Urinary bladder (tissue), 4 donors: ENCODE data around the gene C4orf50. TPM values are rescaled to one million over a fixed set of nuclear protein-coding genes. Genes with fewer than 3 reads are reported as not detected.

Source experiments
- DNase-seq: peaks from one replicate; pipeline ENCODE4 v3.0.0-alpha.2; 2015; ENCODE audit errors: extremely low spot score
- H3K27ac ChIP-seq: one replicate; pipeline ENCODE4 v1.5.1; 2013; ENCODE audit warnings: low read depth, mild to moderate bottlenecking, moderate library complexity
- H3K36me3 ChIP-seq: one replicate; pipeline ENCODE4 v1.6.1; 2013; ENCODE audit warnings: mild to moderate bottlenecking, moderate library complexity; ENCODE audit not compliant: insufficient read depth
- H3K4me1 ChIP-seq: one replicate; pipeline ENCODE4 v1.6.1; 2013; ENCODE audit warnings: mild to moderate bottlenecking, moderate library complexity; ENCODE audit not compliant: insufficient read depth
- H3K4me3 ChIP-seq: one replicate; pipeline ENCODE4 v1.5.1; 2013; ENCODE audit warnings: low read depth, low read length
- WGBS: extraction: QIAGEN DNeasy Blood & Tissue Kit; methylation state at CpG from one replicate; pipeline ENCODE4 v1.1.7; 2013; 5-methylcytosine and 5-hydroxymethylcytosine counted together
- polyA plus RNA-seq: library from polyadenylated mRNA; stranded (reverse); fragments of 200-250 nt; gene quantifications from one replicate; pipeline ENCODE4 v1.2.3, GENCODE V29; 2013
- total RNA-seq: library from RNA; depleted of rRNA; stranded (reverse); fragments of >200 nt; gene quantifications from one replicate; pipeline ENCODE4 v1.2.3, GENCODE V29; 2014
- donor health status: healthy with polysubstance abuse.
- donor health status: healthy.

Gene C4orf50
- total and polyA plus RNA-seq, 2 donors: 0.04 to 0.32 TPM

DNA sequence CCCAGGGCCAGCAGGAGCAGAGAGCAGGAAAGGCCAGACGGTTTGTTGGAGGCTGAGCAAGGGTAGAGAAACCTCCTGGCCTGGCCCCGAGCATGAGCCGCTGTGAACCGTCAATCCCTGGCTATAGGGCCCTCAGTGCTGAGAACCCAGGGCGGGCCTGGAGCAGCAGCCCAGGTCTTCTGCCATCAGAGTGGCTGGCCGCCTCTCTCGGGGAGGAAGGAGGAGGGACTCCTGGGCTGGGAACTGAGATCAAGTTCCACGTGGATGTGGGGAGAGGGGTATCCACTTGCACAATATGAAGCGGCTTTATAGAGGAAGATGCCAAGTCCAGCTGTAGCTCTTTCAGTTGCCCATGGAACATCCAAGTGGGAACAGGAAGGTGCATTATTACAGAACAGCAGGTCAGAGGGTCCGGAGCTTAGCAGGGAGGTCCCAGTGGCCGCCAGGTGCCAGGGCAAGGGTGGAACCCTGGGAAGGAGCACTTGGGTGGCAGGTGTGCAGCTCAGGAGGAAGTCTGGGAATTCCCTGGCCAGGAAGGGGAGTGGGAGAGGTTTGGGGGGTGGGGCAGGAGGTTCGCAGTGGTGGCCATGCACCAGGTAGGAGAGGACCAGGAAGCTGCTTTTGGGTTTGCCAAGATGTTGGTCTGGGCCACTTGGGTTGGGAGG, 93.6 kb downstream of the C4orf50 start:
- Histone ChIP-seq H3K36me3 (no peaks in the 10 kb centered on the region), H3K4me1 (no peaks in the 10 kb centered on the region), H3K4me3 (no peak overlapping the region), H3K27ac (no peak overlapping the region)
- 70% methylated on average over 12 of the region's 12 CpGs for WGBS
- DNase-seq: no peak

DNA sequence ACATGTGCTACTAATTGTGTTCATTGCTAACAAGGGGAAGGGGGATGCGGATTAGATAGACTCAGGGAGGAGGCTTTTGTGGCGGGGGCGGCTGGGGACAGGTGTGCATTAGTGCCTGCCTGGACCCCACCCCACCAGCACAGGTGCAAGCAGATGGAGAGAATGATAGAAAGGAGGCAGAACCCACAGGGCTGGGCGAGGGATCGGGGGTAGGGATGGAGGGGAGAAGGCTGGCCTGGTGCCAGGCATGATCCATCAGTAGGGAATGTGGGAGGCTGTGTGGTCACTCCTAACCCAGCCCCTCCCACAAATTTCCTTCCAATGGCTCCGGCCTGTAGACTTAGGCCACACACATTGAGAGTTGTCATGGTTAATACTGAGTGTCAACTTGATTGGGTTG, 94.9 kb downstream of the C4orf50 start:
- no peaks in the 10 kb centered on the region for H3K4me1 ChIP-seq
- H3K36me3 ChIP-seq: no peaks in the 10 kb centered on the region
- no peak for DNase-seq
- no peak overlapping the region for H3K27ac ChIP-seq
- H3K4me3 ChIP-seq: no peak overlapping the region
- 62% methylated on average over 6 of the region's 6 CpGs for WGBS

DNA sequence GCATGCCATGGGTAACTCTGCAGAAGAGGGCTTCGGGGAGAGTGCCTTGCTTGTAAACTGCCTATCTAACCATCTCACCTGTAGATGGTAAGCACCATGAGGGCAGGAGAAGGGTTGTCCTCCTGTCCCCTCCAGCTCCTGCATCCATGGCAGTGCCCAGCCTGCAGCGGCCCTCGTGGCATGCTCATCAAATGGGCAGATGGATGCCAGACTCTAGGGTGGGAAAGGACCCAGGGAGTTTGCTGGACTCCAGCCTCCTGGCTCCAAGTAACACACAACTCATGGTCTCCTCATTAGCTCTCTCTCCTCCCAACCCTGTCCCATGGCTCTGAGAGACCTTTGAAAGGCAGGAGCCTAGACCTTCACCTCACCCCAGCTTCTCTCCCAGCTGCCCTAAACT, 95.7 kb downstream of the C4orf50 start:
- no peak overlapping the region for H3K4me3 ChIP-seq
- no peak overlapping the region for H3K27ac ChIP-seq
- H3K4me1 ChIP-seq: no peaks in the 10 kb centered on the region
- no peaks in the 10 kb centered on the region for H3K36me3 ChIP-seq
- no peak for DNase-seq
- 78% methylated on average over 3 of the region's 3 CpGs for WGBS

DNA sequence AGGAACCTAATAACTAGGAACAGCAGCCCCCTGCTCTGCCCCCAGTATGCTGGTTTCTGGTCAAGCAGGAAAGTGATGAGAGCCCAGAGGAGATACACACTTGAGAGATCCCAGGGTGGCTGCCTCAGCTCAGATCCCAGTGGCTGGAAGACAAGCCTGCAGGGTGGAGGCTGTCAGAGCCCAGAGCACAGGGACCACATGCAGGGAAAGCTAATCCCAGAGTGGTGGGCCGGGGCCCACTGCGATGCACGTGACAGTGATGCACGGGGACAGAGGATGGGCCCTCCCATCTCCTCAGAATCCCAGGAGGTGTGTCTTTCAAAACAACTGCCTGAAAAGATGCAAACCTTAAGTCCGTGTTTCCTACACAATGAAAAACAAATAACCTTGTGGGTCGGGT, 96.2 kb downstream of the C4orf50 start:
- H3K27ac ChIP-seq: no peak overlapping the region
- H3K4me1 ChIP-seq: no peaks in the 10 kb centered on the region
- no peaks in the 10 kb centered on the region for H3K36me3 ChIP-seq
- H3K4me3 ChIP-seq: no peak overlapping the region
- 42% methylated on average over 6 of the region's 6 CpGs for WGBS
- DNase-seq: no peak

DNA sequence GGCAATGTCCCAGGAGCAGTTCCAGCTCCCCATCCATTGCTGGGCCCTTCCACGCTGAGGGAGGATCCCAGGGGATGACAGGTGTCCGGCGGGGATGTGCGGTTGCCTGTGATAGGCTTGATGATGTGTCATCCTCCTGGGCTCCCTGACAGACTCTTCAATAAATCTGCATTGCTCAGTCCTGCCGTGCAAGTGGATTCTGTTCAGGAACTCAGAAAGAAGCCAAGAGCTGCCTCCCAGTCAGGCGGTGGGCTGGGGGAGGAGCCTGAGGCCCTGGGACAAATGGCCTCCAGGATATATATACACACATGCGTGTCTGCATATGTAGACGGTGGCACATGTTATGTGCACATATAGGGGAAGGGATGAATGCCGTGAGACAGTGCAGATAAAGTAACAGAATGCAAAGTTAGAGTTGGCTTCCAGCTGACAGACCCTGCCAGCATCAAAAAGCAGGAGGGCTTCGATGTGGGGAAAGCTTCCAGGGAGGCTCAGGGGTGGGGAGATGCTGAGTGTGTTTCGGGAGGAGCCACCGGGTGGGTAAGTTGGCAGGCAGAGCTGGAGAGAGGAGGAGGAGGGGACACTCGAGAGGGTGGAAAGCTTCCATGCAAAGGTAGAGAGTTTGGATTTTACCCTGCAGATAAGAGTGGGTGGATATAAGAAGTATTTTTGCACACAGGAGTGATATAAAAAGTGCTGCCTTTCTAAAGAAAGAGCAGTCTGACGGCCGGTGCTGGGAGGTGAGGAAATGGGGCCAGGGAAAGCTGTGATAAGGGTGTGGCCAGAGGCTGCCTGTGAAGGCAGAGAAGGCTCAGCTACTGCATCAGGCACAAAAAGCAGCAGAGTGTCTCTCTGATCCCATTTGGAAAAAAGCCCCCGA, 96.9 kb downstream of the C4orf50 start:
- H3K4me1 ChIP-seq: no peaks in the 10 kb centered on the region
- no peaks in the 10 kb centered on the region for H3K36me3 ChIP-seq
- no peak overlapping the region for H3K4me3 ChIP-seq
- DNase-seq: no peak
- no peak overlapping the region for H3K27ac ChIP-seq
- WGBS: 21% methylated on average over 16 of the region's 16 CpGs

DNA sequence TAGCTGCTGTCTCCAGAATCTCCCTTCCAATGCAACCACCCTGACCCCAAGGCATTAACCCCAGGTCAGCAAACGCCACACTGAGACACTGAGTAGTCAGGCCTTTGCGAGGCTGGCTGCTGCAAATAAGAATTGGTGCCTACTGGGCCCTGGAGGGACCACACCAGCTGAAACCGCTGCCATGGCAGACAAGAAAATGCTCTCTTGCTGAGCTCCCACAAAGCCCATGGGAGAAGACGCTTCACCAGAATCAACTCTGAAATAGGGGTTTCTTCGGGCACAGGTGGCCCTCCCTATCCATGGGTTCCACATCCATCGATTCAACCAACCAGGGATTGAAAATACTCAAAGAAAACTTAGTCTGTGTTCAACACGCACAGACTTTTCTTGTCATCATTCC, 98.7 kb downstream of the C4orf50 start:
- Histone ChIP-seq H3K4me1 (no peaks in the 10 kb centered on the region), H3K4me3 (no peak overlapping the region), H3K27ac (no peak overlapping the region), H3K36me3 (no peaks in the 10 kb centered on the region)
- no peak for DNase-seq
- 83% methylated on average over 7 of the region's 7 CpGs for WGBS

DNA sequence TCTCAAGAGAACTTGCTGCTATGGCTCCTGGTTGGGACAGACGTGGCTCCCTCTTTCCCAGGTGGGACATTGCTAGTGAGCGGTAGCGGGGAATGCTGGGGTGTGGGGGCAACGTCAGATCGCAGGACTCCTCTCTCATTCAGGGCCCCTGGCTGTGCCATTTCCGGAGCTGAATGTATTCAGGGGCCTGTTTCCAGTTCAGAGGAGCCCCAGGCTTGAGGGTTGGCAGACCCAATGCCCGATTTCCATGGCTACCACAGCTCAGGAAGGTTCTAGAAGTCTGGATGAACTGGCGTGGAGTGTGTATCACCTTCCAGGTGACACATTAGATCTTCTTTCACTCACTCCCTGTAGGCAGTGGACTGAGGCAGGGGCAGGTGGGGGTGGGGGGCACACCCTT, 99.2 kb downstream of the C4orf50 start:
- DNase-seq: no peak
- 83% methylated on average over 8 of the region's 8 CpGs for WGBS
- H3K4me1 ChIP-seq: no peaks in the 10 kb centered on the region
- no peak overlapping the region for H3K27ac ChIP-seq
- no peak overlapping the region for H3K4me3 ChIP-seq
- H3K36me3 ChIP-seq: no peaks in the 10 kb centered on the region

DNA sequence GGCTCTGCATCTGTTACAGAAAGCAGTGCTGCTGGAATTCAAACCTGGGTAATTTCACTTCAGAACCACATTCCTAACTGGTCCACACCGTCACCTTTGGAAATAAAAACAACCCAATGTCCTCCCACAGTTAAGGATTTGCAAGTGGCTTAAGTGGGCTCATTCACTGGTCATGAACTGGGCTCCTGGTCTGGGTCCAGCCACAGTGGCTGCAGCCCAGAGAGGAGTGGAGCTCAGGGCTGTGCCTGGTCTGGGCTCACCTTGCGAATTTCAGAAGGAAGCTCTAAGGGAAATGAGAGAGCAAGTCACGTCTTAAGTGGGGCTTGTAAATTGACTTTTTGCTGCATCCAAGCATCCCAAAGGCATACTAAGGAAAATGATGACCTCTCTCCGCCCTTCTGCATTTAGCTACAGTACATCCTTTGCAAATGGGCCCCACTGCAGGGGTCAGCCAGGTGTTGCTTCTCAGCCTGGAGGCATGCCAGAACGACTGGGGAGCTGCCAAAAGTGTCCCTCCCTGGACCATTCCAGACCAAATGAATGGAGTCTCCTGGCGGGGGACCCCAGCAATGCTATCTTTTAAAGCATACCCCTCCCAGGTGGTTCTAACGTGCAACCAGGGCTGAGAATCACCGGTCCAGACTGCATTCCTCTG, 99.8 kb downstream of the C4orf50 start:
- Histone ChIP-seq H3K36me3 (no peaks in the 10 kb centered on the region), H3K4me1 (no peaks in the 10 kb centered on the region), H3K27ac (no peak overlapping the region), H3K4me3 (no peak overlapping the region)
- 48% methylated on average over 8 of the region's 8 CpGs for WGBS
- DNase-seq: no peak

DNA sequence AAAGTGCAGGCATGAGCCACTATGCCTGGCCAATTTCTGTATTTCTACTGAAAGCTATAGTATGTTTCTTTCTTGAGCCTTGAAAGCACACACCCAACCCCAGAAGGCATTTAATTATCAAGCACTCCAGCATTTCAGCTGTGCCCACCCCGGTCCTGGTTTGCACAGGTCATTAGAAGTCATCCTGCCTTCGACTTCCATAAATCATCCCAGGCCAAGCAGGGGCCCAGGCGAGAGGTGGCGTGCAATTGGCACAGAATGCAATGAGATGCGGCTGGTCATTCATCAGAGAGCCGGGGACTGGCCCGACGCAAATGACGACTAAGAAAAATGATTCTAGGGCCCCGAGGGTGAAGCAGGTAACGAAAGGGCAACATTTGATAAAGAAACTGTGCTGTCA, 100.6 kb downstream of the C4orf50 start:
- no peak for DNase-seq

DNA sequence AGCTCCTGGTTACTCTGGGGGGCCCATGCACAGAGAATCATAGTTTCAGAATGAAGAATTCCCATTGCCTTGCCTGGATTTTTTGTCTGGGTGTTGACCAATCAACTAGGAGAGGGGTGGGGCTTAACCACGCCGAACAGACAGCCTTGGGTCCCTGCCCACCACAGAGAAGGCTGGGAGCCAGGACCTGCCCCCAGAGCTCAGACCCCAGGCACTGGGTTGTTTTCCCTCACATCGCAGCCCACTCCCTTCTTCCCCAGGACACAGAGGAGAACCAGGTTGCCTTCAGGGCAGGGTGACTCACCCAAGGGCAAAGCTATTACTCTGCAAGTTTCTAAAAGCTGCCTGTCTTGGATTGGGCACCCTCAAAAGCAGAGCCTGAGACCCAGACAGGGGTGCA, 102.0 kb downstream of the C4orf50 start:
- DNase-seq: no peak
- H3K36me3 ChIP-seq: no peaks in the 10 kb centered on the region
- no peak overlapping the region for H3K27ac ChIP-seq
- H3K4me3 ChIP-seq: no peak overlapping the region
- no peaks in the 10 kb centered on the region for H3K4me1 ChIP-seq
- WGBS: 56% methylated on average over 3 of the region's 3 CpGs

More for the DNA sequence above, 100.6 kb downstream of the C4orf50 start:
- Histone ChIP-seq H3K27ac (no peak overlapping the region), H3K4me3 (no peak overlapping the region), H3K36me3 (no peaks in the 10 kb centered on the region), H3K4me1 (no peaks in the 10 kb centered on the region)
- 73% methylated on average over 11 of the region's 11 CpGs for WGBS

DNA sequence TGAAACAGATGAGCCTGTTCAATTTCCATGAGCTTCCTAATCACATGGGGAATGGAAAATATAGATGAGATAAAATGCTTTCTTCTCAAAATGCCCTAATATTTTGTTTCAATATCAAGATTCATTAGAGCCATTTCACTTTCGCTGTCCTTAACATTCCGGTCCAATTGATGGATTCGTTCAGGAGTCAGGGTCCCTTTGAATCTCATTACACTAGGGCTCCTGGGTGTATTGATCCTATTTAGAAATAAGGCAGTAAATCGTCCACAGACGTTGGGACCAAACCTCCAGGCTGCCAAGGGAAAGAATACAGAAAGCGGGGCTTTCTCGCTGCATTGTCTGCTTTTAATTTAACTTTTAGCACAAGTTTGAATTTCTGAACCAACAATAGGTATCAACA, 104.8 kb downstream of the C4orf50 start:
- H3K27ac ChIP-seq: no peak overlapping the region
- no peaks in the 10 kb centered on the region for H3K36me3 ChIP-seq
- 80% methylated on average over 7 of the region's 7 CpGs for WGBS
- no peak for DNase-seq
- H3K4me3 ChIP-seq: no peak overlapping the region
- no peaks in the 10 kb centered on the region for H3K4me1 ChIP-seq

DNA sequence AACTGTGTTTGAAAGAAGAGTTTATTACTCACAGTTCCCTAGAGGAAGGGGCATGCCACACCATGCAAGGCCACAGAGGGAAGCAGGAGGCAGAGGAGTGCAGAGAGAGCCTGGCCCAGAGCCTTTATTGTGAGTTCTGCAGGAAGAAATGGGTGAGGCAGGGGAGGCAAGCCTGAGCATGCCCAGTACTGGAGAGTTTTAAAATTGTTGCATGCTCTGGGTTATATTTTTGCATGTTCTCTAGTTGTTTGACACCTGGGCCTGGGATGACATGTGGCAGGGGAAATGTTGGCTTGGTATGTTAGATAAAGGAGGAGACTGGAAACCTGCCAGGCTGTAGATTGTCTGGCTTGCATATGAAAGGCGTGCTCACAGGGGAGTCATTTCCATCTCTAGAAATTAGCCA, 105.6 kb downstream of the C4orf50 start:
- WGBS: 81% methylated on average over 1 of the region's 1 CpG
- DNase-seq: no peak
- no peak overlapping the region for H3K27ac ChIP-seq
- H3K4me1 ChIP-seq: no peaks in the 10 kb centered on the region
- no peak overlapping the region for H3K4me3 ChIP-seq
- no peaks in the 10 kb centered on the region for H3K36me3 ChIP-seq

DNA sequence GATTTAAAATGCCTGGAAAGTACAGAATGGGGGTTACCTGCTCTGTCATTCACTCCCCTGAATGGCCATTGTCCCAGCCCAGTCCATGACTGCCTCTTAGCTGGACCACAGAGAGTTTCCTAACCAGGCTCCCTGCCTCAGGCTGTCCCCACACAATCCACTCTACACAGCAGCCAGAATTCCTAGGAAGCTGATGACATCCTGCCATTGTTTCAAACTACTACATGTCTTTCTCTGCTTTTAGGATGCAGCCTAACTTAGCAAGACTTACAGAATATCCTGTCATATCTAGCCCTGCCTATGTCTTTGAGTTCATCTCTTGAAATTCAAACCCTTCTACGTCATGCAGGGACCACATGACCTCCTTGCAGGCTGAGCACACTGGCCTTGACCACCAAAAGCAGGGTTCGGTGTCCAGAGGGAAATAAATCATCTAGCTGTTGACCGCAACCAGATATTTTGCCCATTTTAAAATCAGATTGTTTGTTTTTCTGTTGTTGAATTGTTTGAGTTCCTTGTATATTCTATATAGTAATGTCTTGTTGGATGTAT, 109.3 kb downstream of the C4orf50 start:
- no peak overlapping the region for H3K27ac ChIP-seq
- WGBS: 61% methylated on average over 3 of the region's 3 CpGs
- H3K36me3 ChIP-seq: no peaks in the 10 kb centered on the region
- DNase-seq: no peak
- no peak overlapping the region for H3K4me3 ChIP-seq
- no peaks in the 10 kb centered on the region for H3K4me1 ChIP-seq

DNA sequence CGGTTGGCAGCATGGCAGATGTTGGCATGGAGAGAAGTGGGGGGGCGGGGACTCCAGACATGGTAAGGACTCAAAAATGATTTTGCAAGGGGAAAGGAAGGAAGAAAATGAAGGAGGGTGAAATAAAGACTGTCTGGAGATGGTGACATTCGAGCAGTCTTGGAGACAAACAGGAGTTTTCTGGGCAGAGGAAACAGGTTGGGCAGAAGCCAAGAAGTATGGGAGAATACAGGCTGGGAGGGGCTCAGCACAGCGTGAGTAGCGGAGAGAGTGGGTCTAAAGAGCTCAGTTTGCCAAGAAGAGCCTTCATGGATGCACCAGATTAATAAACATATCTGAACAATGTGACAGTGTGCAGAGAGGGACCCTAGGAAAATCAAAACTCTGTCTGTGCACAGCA, 112.0 kb downstream of the C4orf50 start:
- Histone ChIP-seq H3K4me3 (no peak overlapping the region), H3K36me3 (no peaks in the 10 kb centered on the region), H3K27ac (no peak overlapping the region), H3K4me1 (no peaks in the 10 kb centered on the region)
- DNase-seq: no peak
- 22% methylated on average over 5 of the region's 5 CpGs for WGBS
